Posterior cingulate gyrus (tissue), 11 donors: ENCODE measurements around the gene OR2AT4.
A peak's percentile ranks its signal among the peaks of the same experiment; 100 is the strongest.
"Not testable (repeated sequence)": the region's sequence is repeated elsewhere in the genome, so short reads cannot be mapped to it uniquely, and the experiment has no call there.

Experiments used
- DNase-seq, 10 donors: peaks; one replicate each; pipeline versions ENCODE4 v3.0.0 to v3.0.0-alpha.2; 2020 to 2021; ENCODE audit warnings: mixed read lengths in 3 of 10
- intact Hi-C: fragments of 100-400 bp; cut with DNase I; formaldehyde crosslinking; loops from one replicate; pipeline ENCODE4 v1.15.1; 2023

OR2AT4 gene

DNA sequence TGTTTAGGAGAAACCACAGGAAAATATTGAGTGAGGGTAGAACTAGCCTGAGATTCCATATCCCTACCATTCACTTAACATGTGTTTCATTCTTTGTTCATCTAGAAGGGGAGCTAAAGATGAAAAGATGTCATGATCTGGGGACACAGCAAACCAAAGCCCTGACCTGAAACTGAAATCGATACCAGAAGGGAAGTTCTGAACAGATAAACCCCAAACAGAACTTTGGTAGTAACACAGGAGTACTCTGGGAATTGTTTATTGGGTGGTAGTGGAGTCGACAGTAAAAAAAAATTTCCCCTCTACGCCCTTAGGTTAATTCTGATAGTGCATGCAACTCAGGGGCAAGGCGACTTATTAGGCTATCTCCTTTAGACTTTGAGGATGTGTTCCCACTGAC, 27.2 kb downstream of the OR2AT4 start:
- intact Hi-C loops, result no loop called here
- DNase-seq, result no peak

DNA sequence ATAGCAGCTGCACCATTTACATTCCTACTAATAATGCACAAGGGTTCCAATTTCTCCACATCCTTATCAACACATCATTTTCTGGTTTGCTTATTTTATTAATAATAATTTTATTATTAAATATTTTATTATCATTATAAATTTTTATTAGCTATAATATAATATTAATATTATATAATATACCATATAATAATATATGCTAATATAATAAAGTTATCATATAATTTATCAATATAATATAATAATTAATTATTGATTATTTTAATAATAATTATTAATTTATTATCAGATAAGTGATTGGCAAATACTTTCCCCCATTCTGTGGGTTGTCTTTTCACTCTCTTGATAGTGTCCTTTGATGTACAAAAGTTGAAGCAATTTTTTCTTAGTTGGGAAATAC, 27.7 kb downstream of the OR2AT4 start:
- intact Hi-C loops, result no loop called here
- no peak for DNase-seq

DNA sequence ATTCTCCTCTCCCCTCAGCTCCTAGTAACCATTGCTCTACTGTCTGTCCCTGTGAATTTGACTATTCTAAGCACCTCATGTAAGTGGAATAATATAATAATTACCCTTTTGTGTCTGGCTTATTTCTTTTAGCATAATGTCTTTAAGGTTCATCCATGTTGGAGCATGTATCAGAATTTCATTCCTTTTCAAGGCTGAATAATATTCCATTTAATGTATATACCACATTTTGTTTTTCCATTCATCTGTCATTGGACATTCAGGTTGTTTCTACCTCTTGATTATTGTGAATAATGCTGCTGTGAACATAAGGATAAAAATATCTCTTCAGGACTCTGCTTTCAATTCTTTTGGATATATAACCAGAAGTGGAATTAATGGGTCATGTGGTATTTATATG, 28.1 kb downstream of the OR2AT4 start:
- DNase-seq, result no peak
- intact Hi-C loops, result no loop called here

DNA sequence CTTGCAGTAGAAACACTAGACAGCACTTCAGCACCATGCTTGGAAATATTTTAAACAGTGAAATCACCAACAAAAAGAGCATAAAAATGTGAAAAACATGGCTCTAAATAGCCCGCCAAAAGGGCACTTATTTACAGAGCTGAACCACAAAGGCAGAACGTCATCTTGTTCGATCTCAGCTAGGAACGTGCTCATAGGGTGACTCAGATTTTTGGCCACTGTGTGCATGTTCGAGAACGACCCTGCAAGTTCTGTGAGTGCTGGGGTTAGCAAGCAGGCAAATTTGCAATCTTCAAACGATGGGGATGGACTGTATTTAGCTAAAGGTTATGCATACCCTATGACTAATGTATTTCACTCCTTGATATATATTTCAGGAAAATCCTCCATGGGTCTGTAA, 30.6 kb downstream of the OR2AT4 start:
- no peak for DNase-seq
- intact Hi-C loops, result no loop called here

DNA sequence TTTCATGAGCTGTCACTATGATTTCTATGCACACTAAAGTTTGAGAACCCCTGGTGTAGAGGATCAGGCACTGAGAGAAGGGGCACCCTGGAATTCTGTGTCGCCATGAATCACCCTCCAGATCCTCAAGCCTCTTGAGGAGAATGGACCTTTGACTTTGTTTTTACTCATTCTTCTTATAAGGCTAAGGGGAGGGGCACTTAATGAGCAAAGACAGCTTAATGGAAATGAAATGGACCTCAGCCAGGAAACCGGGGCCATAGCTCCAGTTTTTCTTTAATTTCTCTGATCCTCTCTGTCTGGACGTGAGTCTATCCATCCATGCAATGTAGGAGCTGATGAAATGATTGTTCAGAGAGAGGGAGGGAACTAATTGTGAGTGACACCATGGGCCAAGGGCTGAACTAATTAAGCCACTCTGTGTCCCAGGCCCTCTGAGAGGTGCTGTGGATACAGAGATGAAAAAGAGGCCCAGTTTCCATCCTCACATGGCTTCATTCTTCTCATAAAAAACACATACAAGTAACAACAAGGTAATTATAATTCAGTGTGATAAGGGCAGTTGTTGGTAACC, 32.8 kb downstream of the OR2AT4 start:
- intact Hi-C loops, result no loop called here
- DNase-seq, result no peak

DNA sequence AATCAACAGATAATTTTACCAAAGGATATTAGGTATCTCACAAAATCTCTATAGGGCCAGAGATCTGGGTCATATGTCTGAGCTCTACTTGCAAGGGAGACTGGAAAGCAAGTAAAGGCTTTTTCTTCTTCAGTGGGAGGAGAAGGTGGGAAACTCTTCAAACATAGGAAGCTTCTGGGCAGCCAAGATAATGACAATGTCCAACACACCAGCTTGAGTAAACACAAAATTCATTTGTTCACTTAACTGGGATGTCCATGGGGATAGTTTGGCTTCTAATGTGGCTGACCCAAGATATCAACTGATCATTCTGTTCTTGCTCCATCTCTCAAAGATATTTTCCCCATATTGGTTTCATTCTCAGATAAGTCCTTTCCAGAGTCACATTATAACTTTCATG, 37.4 kb downstream of the OR2AT4 start:
- DNase-seq, result no peak
- intact Hi-C loops, result no loop called here

DNA sequence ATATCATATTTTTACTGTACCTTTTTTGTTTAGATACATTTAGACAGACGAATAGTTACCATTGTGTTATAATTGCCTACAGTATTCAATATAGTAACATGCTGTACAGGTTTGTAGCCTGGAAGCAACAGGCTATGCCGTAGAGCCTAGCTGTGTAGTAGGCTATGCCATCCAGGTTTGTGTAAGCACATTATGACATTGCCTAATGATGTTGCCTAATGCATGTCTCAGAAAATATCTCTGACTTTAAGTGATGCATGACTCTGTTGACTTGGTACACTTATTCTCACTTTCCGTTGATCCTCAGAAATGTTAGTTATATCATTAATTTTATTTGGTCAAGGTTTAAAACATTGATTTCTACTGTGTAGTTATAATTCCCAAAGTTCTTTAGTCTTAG, 39.9 kb downstream of the OR2AT4 start:
- intact Hi-C loops, result no loop called here
- DNase-seq, result no peak

DNA sequence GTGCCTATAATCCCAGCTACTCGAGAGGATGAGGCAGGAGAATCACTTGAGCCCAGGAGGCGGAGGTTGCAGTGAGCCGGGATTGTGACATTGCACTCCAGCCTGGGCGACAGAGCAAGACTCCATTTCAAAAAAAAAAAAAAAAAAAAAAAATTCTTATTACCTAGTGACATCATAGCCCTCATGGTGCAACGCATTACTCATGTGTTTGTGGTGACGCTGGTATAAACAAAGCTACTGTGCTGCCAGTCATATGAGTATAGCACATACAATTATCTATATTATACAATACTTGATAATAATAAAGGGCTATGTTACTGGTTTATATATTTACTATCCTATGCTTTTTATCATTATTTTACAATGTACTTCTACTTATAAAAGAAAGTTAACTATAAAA, 41.2 kb downstream of the OR2AT4 start:
- no peak for DNase-seq
- intact Hi-C loops, result no loop called here

DNA sequence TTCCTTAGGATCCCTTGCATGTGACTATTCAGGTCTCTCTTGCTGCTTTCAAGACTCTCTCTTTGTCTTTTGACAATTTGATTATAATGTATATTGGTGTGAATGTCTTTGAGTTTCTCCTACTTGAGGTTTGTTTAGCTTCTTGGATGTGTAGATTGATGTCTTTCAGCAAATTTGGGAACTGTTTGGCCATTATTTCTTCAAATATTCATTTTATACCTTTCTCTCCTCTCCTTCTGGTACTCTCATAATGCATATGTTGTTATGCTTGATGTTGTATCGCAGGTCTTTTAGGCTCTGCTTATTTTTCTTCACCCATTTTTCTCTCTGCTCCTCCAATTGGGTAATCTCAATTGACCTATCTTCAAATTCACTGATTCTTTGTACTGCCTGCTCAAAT, 44.2 kb downstream of the OR2AT4 start:
- intact Hi-C loops, result no loop called here
- DNase-seq, result no peak

DNA sequence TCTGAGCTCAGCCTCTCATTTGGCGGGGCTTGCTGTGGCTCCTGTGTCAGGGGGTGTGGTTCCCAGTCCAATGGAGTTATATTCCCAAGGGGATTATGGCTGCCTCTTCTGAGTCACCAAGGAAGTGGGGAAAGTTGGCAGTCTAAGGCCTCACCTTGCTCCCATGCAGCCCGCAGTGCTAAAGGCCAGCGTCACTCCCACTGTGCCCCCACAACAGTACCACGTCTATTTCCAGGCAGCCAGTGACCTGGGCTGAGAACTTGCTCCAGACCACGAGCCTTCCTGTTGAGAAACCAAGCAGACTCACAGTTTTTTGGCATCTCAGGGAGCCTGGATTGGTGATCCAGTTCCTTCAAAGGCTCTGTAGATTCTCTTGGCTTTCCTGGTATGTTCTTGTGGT, 45.6 kb downstream of the OR2AT4 start:
- DNase-seq, result no peak
- intact Hi-C loops, result no loop called here

DNA sequence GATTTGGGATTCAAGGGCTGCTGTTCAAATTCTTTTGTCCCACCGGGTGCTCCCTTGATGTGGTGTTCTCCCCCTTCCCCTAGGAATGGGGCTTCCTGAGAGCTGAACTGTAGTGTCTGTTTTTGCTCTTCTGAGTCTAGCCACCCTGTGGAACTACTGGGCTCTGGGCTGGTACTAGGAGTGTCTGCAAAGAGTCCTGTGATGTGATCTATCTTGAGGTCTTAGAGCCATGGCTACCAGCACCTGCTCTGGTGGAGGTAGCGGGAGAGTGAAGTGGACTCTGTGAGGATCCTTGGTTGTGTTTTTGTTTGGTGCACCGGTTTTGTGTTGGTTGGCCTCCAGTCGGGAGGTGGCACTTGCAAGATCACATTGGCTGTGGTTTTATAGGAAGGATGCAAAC, 46.2 kb downstream of the OR2AT4 start:
- intact Hi-C loops, result no loop called here

DNA sequence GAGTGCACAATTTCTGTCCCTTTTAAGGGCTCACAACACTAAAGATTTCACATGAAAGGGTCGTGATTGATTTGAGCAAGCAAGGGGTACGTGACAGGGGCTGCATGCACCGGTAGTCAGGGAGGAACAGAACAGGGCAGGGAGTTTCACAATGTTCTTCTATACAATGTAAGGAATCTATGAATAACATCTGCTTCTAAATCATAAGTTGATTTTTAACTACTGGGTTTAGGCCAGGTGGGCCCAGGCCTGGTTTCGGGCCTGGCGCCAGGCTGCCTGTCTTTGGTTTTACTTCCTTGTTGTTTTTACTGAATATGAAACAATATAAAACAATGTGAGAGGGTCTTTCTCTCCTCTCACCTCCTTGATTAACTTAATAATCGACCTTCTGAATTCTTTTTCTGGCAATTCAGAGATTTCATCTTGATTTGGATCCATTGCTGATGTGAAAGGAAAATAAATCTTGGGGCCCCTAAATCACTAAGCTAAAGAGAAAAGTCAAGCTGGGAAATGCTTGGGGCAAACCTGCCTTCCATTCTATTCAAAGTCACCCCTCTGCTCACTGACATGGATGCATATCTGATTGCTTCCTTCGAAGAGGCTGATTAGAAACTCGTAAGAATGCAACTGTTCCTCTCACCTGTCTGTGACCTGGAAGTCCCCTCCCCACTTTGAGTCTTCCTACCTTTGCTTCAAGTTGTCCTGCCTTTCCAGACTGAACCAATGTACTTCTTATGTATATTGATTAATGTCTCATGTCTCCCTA, 47.0 kb downstream of the OR2AT4 start:
- intact Hi-C loops, DNase-seq: not testable (repeated sequence)

More for the DNA sequence above, 46.2 kb downstream of the OR2AT4 start:
- DNase-seq, result no peak

DNA sequence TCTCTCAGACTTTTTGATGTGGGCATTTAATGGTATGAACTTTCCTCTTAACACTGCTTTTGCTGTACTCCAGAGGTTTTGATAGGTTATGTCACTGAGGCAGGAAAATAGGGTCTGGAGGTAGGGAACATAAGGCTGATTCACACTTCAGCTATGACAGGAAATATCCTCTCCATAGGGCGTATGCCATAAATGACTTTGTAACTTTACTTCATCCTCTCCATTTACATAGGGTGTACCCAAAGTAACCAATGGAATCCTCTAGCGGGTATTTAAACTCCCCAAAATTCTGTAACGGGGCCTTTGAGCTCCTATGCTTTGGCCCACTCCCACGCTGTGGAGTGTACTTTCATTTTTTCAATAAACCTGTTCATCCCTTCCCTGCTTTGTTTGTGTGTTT, 49.5 kb downstream of the OR2AT4 start:
- intact Hi-C loops, result no loop called here

DNA sequence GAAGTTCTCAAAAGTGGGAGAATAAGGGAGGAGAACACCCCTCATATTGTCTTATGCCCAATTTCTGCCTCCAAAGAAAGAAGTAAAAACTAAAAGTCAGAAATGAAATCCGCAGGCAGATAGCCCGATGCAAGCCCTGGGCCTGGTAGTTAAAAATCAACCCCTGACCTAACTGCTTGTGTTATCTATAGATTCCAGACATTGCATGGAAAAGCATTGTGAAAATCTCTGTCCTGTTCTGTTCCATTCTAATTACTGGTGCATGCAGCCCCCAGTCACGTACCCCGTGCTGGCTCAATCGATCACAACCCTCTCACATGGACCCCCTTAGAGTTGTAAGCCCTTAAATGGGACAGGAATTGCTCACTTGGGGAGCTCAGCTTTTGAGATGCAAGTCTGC, 50.0 kb downstream of the OR2AT4 start:
- intact Hi-C loops, DNase-seq: not testable (repeated sequence)

More for the DNA sequence above, 49.5 kb downstream of the OR2AT4 start:
- DNase-seq, result no peak

DNA sequence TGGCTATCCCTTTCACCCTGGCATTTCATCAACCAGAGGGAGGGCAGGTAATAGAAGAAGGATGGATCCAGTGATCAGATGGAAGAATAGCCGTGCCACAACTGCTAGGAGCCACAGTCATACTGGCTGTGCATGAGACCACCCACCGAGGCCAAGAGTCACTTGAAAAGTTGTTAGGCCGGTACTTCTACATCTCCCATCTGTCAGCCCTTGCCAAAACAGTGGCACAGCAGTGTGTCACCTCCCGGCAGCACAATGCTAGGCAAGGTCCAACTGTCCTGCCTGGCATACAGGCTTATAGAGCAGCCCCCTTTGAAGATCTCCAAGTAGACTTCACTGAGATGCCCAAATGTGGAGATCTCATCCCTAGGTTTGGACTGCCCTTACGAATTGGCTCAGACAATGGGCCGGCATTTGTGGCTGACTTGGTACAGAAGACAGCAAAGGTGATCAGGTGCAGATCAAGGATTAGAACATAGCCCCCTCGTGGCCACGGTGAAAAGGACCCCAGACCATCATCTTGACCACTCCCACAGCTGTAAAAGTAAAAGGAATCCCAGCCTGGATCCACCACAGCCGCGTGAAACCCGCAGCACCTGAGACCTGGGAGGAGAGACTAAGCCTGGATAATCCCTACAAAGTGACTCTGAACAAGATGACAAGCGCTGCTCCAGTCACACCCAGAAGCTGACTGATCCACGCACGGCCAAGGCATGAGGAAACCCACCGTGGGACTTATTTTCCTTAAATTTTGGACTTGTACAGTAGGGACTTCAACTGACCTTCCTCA, 52.1 kb downstream of the OR2AT4 start:
- DNase-seq, intact Hi-C loops: not testable (repeated sequence)

DNA sequence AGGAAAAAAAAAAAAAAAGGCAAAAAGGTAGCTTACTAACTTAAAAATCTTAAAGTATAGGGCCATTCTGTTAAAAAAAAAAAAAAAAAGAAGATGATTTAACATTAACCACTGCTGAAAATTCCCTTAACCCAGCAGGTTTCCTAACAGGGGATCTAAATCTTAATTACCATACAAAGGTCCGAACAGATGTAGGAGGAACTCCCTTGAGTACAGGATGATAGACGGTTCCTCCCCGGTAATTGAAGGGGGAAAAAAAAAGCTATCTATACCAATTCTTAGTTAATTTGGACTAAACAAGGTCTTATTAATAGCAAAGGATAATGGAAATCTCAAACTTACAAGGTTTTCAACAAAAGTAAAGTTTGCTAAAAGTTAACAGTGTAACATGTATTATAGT, 54.9 kb downstream of the OR2AT4 start:
- DNase-seq, intact Hi-C loops: not testable (repeated sequence)

DNA sequence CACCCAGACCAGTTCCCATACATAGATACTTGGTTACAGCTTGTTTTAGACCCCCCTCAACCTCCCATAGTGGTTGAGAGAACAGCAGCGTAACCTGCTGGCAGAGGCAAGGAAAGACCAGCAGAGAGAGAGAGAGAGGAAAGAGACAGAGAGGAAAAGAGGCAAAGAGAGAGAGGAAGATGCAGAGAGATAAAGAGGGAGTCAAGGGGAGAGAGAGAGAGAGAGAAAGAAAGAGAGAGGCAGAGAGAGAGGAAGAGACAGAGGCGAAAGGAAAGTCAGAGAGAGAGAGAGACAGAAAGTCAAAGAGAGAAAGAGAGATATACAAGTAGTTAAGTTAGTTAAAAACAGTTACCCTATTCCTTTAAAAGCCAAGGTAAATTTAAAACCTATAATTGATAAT, 55.4 kb downstream of the OR2AT4 start:
- intact Hi-C loops, result no loop called here
- DNase-seq, result no peak

DNA sequence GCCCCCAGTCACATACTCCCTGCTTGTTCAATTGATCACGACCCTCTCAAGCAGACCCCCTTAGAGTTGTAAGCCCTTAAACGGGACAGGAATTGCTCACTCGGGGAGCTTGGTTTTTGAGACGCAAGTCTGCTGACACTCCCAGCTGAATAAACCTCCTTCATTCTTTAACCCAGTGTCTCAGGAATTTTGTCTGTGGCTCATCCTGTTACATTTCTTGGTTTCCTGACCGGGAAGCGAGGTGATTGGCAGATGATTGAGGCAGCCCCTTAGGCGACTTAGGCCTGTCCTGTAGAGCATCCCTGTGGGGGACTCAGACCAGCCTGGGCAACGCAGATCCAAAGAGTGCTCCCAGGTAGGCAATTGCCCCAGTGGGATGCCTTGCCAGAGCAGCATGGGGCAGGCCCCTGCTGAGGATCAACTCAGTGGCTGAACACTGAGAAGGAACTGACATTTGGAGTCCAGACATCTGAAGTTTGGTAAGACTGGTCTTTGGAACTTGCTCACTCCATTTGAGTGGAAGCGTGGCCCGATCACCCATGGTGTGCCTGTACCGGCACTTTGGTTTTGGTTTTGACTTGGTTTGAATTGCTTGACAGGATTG, 56.4 kb downstream of the OR2AT4 start:
- intact Hi-C loops, result no loop called here
- no peak for DNase-seq

DNA sequence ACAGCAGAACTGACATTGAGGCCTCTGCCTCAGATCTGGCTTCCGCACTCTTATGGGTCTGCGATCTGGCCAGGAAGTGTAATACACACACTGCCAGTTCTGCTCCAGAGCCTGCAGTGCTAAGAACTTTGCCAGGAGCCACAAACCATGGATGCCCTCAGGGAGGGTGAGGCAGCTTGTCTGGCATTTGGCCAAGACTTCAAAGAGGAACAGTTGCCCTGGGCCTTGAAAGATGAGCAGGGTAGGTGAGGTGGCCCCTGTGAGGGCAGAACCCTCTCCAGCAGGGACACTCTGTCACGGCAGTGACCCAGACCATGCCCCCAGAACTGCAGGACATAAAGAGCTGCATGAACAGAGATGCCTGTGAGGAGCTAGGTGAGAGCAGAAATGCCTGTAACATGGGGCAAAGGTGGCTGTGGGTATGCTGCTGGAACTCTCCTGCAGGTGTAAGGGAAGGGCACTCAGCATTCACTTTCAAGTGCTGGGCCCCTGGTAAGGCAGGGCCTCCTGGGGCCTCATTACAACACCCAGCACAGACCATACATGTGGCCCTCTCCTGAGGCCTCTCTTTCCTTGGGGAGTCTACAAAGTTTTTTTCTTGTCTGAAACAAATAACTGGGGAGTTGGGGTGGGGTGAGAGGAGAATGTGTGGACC, 60.6 kb downstream of the OR2AT4 start:
- DNase-seq, result peak in 1 of 10 donors; percentile 38
- intact Hi-C loops, result no loop called here

DNA sequence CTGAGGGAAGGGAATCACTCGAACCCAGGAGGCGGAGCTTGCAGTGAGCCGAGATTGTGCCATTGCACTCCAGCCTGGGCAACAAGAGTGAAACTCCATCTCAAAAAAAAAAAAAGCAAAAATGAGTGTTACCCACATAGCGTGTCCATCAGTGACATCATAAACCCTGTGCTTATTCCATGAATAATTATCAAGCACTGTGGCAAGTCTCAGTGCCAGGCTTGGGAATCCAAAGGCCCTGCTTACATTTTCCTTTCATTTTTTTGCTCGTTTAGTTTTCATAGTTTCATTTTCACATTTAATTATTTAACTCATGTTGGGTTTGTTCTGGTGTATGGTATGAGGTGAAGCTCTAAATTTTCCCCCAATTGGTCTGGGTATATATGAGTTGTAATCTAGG, 61.4 kb downstream of the OR2AT4 start:
- no peak for DNase-seq
- intact Hi-C loops, result no loop called here

DNA sequence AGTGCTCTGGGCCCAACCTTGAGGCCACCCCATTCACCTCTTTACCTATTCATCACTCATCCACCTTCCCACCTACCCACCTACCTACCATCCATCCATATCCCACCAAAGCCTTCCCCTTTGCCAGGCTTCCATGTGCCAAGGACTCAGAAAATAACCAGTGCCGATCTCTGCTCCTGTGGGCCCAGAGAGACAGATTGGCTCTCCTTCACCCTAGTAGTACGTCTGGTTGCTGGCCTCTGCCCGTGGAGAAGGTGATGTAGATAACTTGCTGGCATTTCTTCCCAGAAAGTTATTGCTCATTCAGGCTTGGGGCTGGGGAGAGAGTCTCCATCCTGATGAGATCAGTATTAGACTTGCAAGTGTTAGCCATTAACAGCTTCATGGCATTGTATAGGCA, 62.8 kb downstream of the OR2AT4 start:
- no peak for DNase-seq
- intact Hi-C loops, result no loop called here
